Measurements from ENCODE around the gene KYNU.

Gene KYNU

GRCh38 chr2:142965443-142965842, 88.0 kb downstream of the KYNU start:
- no peak for ATAC-seq
- TF ChIP-seq ISL1 (CRISPR knock-in tag; IDR thresholded peaks at IDR 0.05) (no peak), CREB5 (CRISPR knock-in tag; IDR thresholded peaks at IDR 0.05; ENCODE audit: low read depth) (no peak), TCF4 (CRISPR knock-in tag; IDR thresholded peaks at IDR 0.05; ENCODE audit: borderline replicate concordance) (no peak), OSR1 (CRISPR knock-in tag; IDR thresholded peaks at IDR 0.05) (no peak), TSHZ2 (CRISPR knock-in tag; IDR thresholded peaks at IDR 0.05) (no peak), POU6F1 (CRISPR knock-in tag; IDR thresholded peaks at IDR 0.05; ENCODE audit: borderline replicate concordance, low read depth) (no peak), ZNF8 (CRISPR knock-in tag; IDR thresholded peaks at IDR 0.05) (no peak), ZNF70 (CRISPR knock-in tag; IDR thresholded peaks at IDR 0.05) (no peak), TOX (CRISPR knock-in tag; IDR thresholded peaks at IDR 0.05; ENCODE audit: borderline replicate concordance) (no peak), SNAI2 (CRISPR knock-in tag; IDR thresholded peaks at IDR 0.05) (no peak)

GRCh38 chr2:142966284-142966683, 88.8 kb downstream of the KYNU start:
- no peak for TF ChIP-seq ISL1 (CRISPR knock-in tag; IDR thresholded peaks at IDR 0.05)
- no peak for TF ChIP-seq ZNF8 (CRISPR knock-in tag; IDR thresholded peaks at IDR 0.05)
- TF ChIP-seq BACH2 (CRISPR knock-in tag; IDR thresholded peaks at IDR 0.05; ENCODE audit: borderline replicate concordance), result no peak
- no peak for TF ChIP-seq CREB5 (CRISPR knock-in tag; IDR thresholded peaks at IDR 0.05; ENCODE audit: low read depth)
- TF ChIP-seq OSR1 (CRISPR knock-in tag; IDR thresholded peaks at IDR 0.05), result no peak
- TF ChIP-seq CSDC2 (CRISPR knock-in tag; IDR thresholded peaks at IDR 0.05), result no peak
- no peak for TF ChIP-seq GLIS3 (CRISPR knock-in tag; IDR thresholded peaks at IDR 0.05)
- no peak for TF ChIP-seq ZNF565 (CRISPR knock-in tag; conservative IDR thresholded peaks at IDR 0.05; ENCODE audit: low read depth)
- no peak for TF ChIP-seq ZFP3 (CRISPR knock-in tag; IDR thresholded peaks at IDR 0.05)
- no peak for TF ChIP-seq CSRNP3 (CRISPR knock-in tag; IDR thresholded peaks at IDR 0.05)
- TF ChIP-seq ARNTL (CRISPR knock-in tag; IDR thresholded peaks at IDR 0.05; ENCODE audit: borderline replicate concordance, low read depth), result no peak
- no peak for TF ChIP-seq PATZ1 (CRISPR knock-in tag; IDR thresholded peaks at IDR 0.05; ENCODE audit: borderline replicate concordance)
- TF ChIP-seq ZNF70 (CRISPR knock-in tag; IDR thresholded peaks at IDR 0.05), result no peak
- no peak for ATAC-seq

- ATAC-seq, result no peak
- no peak for TF ChIP-seq ZNF70 (CRISPR knock-in tag; IDR thresholded peaks at IDR 0.05)
- TF ChIP-seq TSHZ2 (CRISPR knock-in tag; IDR thresholded peaks at IDR 0.05), result no peak
- TF ChIP-seq CREB5 (CRISPR knock-in tag; IDR thresholded peaks at IDR 0.05; ENCODE audit: low read depth), result no peak
- TF ChIP-seq ESRRG (CRISPR knock-in tag; IDR thresholded peaks at IDR 0.05), result no peak
- TF ChIP-seq PATZ1 (CRISPR knock-in tag; IDR thresholded peaks at IDR 0.05; ENCODE audit: borderline replicate concordance), result no peak
- TF ChIP-seq SNAI2 (CRISPR knock-in tag; IDR thresholded peaks at IDR 0.05), result no peak
- no peak for TF ChIP-seq GLIS3 (CRISPR knock-in tag; IDR thresholded peaks at IDR 0.05)
- TF ChIP-seq PPARA (CRISPR knock-in tag; IDR thresholded peaks at IDR 0.05; ENCODE audit: borderline replicate concordance), result no peak
- no peak for TF ChIP-seq BACH2 (CRISPR knock-in tag; IDR thresholded peaks at IDR 0.05; ENCODE audit: borderline replicate concordance)
These were observed 89.6 kb downstream of the KYNU start for GRCh38 chr2:142967060-142967459.
